GM19328 (cell line): ENCODE data around the gene VPREB1.
"Not testable (repeated sequence)": the region's sequence is repeated elsewhere in the genome, so short reads cannot be mapped to it uniquely, and the experiment has no call there.

Experiments used
- ATAC-seq: cut with Tn5 transposase; IDR thresholded peaks from one replicate; pipeline ENCODE4 v1.9.1; 2021; ENCODE audit warnings: mild to moderate bottlenecking, moderate library complexity; ENCODE audit not compliant: unreplicated experiment

Gene VPREB1

GRCh38 chr22:22244316-22245250 is at the start of gene VPREB1:
Gene VPREB1, plus strand, starts transcription at chr22:22244786. Its CDS starts 28 bp downstream, at chr22:22244814.
- ATAC-seq: no peak

GRCh38 chr22:22194931-22195264 is 49.7 kb upstream of the VPREB1 start:
- ATAC-seq: no peak

- peak; percentile 54 for ATAC-seq
Observed at GRCh38 chr22:22195265-22196017, 49.1 kb upstream of the VPREB1 start.

- peak; percentile 56 for ATAC-seq
Observed at GRCh38 chr22:22196018-22196533, 48.5 kb upstream of the VPREB1 start.

GRCh38 chr22:22196833-22197477 is 47.6 kb upstream of the VPREB1 start:
- ATAC-seq: no peak

- ATAC-seq: no peak
Observed at GRCh38 chr22:22197993-22198402, 46.6 kb upstream of the VPREB1 start.

- ATAC-seq: no peak
Observed at GRCh38 chr22:22198751-22199150, 45.8 kb upstream of the VPREB1 start.

GRCh38 chr22:22199634-22200033 is 45.0 kb upstream of the VPREB1 start:
- ATAC-seq: no peak

GRCh38 chr22:22200569-22201184 is 43.9 kb upstream of the VPREB1 start:
- ATAC-seq: no peak

- ATAC-seq: no peak
Observed at GRCh38 chr22:22201185-22201929, 43.2 kb upstream of the VPREB1 start.

- no peak for ATAC-seq
Observed at GRCh38 chr22:22201930-22202343, 42.6 kb upstream of the VPREB1 start.

GRCh38 chr22:22203048-22203971 is 41.3 kb upstream of the VPREB1 start:
- no peak for ATAC-seq

- ATAC-seq: peak; percentile 68
Observed at GRCh38 chr22:22207845-22208564, 36.6 kb upstream of the VPREB1 start.

- no peak for ATAC-seq
Observed at GRCh38 chr22:22208652-22209051, 35.9 kb upstream of the VPREB1 start.

- ATAC-seq: not testable (repeated sequence)
Observed at GRCh38 chr22:22209080-22209640, 35.4 kb upstream of the VPREB1 start.

GRCh38 chr22:22210375-22210774 is 34.2 kb upstream of the VPREB1 start:
- ATAC-seq: no peak

GRCh38 chr22:22210889-22211833 is 33.4 kb upstream of the VPREB1 start:
- ATAC-seq: no peak
